ENCODE measurements around the gene COPA.

Gene COPA

GRCh38 chr1:160257411-160258015 lies 85.5 kb downstream of the COPA start:
- no peak overlapping the region for H3K4me3 ChIP-seq (ENCODE audit: low read depth, low read length)
- TF ChIP-seq CTCF (IDR thresholded peaks at IDR 0.05; ENCODE audit: low read depth, low read length, missing control alignments), result no peak
- in situ Hi-C loops (cut with HindIII; ENCODE audit: low sequenced_read_pairs), result no loop called here
- DNase-seq (ENCODE audit: low read depth), result no peak

GRCh38 chr1:160256396-160257046 lies 86.5 kb downstream of the COPA start:
- no peak overlapping the region for H3K4me3 ChIP-seq (ENCODE audit: low read depth, low read length)
- in situ Hi-C loops (cut with HindIII; ENCODE audit: low sequenced_read_pairs), result no loop called here
- DNase-seq (ENCODE audit: low read depth), result peak; percentile 78
- no peak for TF ChIP-seq CTCF (IDR thresholded peaks at IDR 0.05; ENCODE audit: low read depth, low read length, missing control alignments)

GRCh38 chr1:160255781-160256300 lies 87.2 kb downstream of the COPA start:
- no peak overlapping the region for H3K4me3 ChIP-seq (ENCODE audit: low read depth, low read length)
- no peak for DNase-seq (ENCODE audit: low read depth)
- no peak for TF ChIP-seq CTCF (IDR thresholded peaks at IDR 0.05; ENCODE audit: low read depth, low read length, missing control alignments)
- in situ Hi-C loops (cut with HindIII; ENCODE audit: low sequenced_read_pairs), result no loop called here

GRCh38 chr1:160251687-160252526 lies 91.1 kb downstream of the COPA start:
- TF ChIP-seq CTCF (IDR thresholded peaks at IDR 0.05; ENCODE audit: low read depth, low read length, missing control alignments), result peak; percentile 73

GRCh38 chr1:160251011-160251410 lies 92.0 kb downstream of the COPA start:
- DNase-seq (ENCODE audit: low read depth), result no peak
- no peak overlapping the region for H3K4me3 ChIP-seq (ENCODE audit: low read depth, low read length)
- in situ Hi-C loops (cut with HindIII; ENCODE audit: low sequenced_read_pairs), result no loop called here
- TF ChIP-seq CTCF (IDR thresholded peaks at IDR 0.05; ENCODE audit: low read depth, low read length, missing control alignments), result no peak

More at GRCh38 chr1:160251687-160252526, 91.1 kb downstream of the COPA start:
- H3K4me3 ChIP-seq (ENCODE audit: low read depth, low read length), result no peak overlapping the region
- DNase-seq (ENCODE audit: low read depth), result peak; percentile 61
- in situ Hi-C loops (cut with HindIII; ENCODE audit: low sequenced_read_pairs), result no loop called here

- H3K4me3 ChIP-seq (ENCODE audit: low read depth, low read length), result no peak overlapping the region
- in situ Hi-C loops (cut with HindIII; ENCODE audit: low sequenced_read_pairs), result no loop called here
- no peak for TF ChIP-seq CTCF (IDR thresholded peaks at IDR 0.05; ENCODE audit: low read depth, low read length, missing control alignments)
- no peak for DNase-seq (ENCODE audit: low read depth)
These were observed 96.0 kb downstream of the COPA start for GRCh38 chr1:160247053-160247452.

All from astrocyte of the cerebellum (primary cell).